Colonic mucosa (tissue), 4 donors: ENCODE results near the gene MARK1. TPM values are rescaled to one million over a fixed set of nuclear protein-coding genes. Genes with fewer than 3 reads are reported as not detected.

Experiments
- DNase-seq: peaks from one replicate; pipeline ENCODE4 v3.0.0-alpha.2; 2020
- H3K27ac ChIP-seq: fragments of 200-600 bp; one replicate; pipeline ENCODE4 v1.8.0; 2021
- H3K27me3 ChIP-seq: fragments of 200-600 bp; one replicate; pipeline ENCODE4 v1.8.0; 2021
- H3K36me3 ChIP-seq: fragments of 200-600 bp; one replicate; pipeline ENCODE4 v1.8.0; 2021
- H3K4me1 ChIP-seq: fragments of 200-600 bp; one replicate; pipeline ENCODE4 v1.8.0; 2021; ENCODE audit warnings: mild to moderate bottlenecking
- H3K4me3 ChIP-seq: fragments of 200-600 bp; one replicate; pipeline ENCODE4 v1.8.0; 2021
- H3K9ac ChIP-seq, 2 donors: one replicate each; pipeline ENCODE4 v1.7.0; 2013; ENCODE audit warnings: control low read depth in 2 of 2, low read depth in 2 of 2, low read length in 2 of 2
- H3K9me3 ChIP-seq: fragments of 200-600 bp; one replicate; pipeline ENCODE4 v1.8.0; 2021
- CTCF ChIP-seq: fragments of 200-600 bp; IDR thresholded peaks from one replicate; pipeline ENCODE4 v1.8.0; 2022; ENCODE audit warnings: antibody characterized with exemption, mild to moderate bottlenecking
- intact Hi-C: fragments of 100-400 bp; cut with DNase I; formaldehyde crosslinking; loops from one replicate; pipeline ENCODE4 v1.14.1; 2022
- total RNA-seq, 2 donors: library from RNA; stranded (reverse); fragmentation: NEBNext Ultra II Directional in 1 of 2; extraction: Animal tissue kit (Norgen Biotek cat#: 25700) in 1 of 2; gene quantifications; one replicate each; pipeline ENCODE4 v1.2.1, GENCODE V29; 2021
- donor health status: healthy.
- donor health status: DM: no; HTN: no; CAD: no.
- donor health status: DM: no; HTN: no; CAD: no.

The MARK1 gene
- total RNA-seq, 2 donors from 2014 or later = 1.8 to 3.3 TPM

DNA sequence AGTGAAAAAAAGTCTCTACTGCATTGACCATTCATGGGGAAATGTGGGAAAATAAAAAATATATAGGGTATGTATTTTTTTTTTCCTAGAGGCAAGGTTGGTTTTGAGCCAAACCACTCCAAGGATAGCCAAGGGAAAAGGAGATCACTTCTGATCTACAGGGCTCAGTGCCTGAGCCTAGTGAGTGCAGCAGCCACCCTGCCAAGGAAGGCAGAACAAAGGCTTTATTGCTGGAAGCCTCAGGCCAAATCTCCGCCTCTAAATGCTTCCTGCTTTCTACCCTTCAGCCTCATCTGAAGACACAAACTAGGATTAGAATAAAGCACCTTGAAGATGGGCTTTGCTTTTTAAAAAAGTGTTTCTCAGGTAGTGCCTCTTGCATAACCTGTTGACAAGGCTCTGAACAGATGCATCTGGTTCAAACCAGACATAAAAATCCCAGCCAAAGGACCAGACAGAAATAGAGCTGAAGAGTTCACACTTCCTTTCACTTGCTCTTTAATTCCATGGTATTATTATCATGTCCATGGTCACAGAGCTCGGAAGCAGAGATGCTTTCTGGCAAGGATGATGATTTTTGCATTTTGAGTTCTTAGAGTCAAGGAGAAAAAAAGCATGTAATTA, 172.7 kb downstream of the MARK1 start:
- intact Hi-C loops = no loop called here
- H3K27me3 ChIP-seq = no peaks in the 10 kb centered on the region
- no peak overlapping the region for H3K4me3 ChIP-seq
- H3K9ac ChIP-seq = no peak overlapping the region
- no peaks in the 10 kb centered on the region for H3K9me3 ChIP-seq
- no peaks in the 10 kb centered on the region for H3K4me1 ChIP-seq
- DNase-seq = no peak
- H3K27ac ChIP-seq = no peak overlapping the region
- H3K36me3 ChIP-seq = no peaks in the 10 kb centered on the region
- TF ChIP-seq CTCF = no peak

GRCh38 chr1:220701974-220702373, 174.0 kb downstream of the MARK1 start:
- Histone ChIP-seq H3K27ac (no peak overlapping the region), H3K36me3 (no peaks in the 10 kb centered on the region), H3K4me3 (no peak overlapping the region), H3K9me3 (no peaks in the 10 kb centered on the region), H3K27me3 (no peaks in the 10 kb centered on the region), H3K9ac (no peak overlapping the region), H3K4me1 (no peaks in the 10 kb centered on the region)
- no peak for DNase-seq
- no peak for TF ChIP-seq CTCF
- intact Hi-C loops = no loop called here

DNA sequence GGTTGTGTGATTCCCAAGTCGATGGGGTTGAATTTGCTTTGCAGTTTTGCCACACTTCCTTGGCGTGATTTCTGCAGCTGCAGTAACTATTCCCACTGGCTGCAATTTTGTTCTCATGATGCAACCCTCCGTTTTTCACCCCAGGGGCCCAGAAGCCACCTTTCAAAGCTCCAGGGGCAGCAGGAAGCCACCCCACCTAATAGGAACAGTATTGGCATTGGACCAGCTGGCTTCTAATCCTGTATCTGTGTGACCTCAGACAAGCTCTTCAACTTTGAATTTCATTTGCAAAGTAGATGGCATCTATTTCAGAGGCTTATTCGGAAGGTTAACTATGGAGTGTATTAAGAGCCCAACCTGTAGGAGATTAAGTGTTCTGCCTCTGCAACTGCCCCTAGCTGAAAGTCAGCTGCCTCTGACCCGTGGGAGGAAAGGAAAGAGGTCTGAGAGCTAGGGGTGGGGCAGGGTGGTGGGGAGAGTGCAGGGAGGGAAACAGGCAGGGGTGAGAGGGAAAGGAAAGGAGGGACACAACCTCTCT, 174.9 kb downstream of the MARK1 start:
- H3K27ac ChIP-seq = no peak overlapping the region
- no peaks in the 10 kb centered on the region for H3K27me3 ChIP-seq
- H3K4me1 ChIP-seq = no peaks in the 10 kb centered on the region
- H3K4me3 ChIP-seq = no peak overlapping the region
- no peak for DNase-seq
- no peak overlapping the region for H3K9ac ChIP-seq
- no peaks in the 10 kb centered on the region for H3K36me3 ChIP-seq
- H3K9me3 ChIP-seq = no peaks in the 10 kb centered on the region
- intact Hi-C loops = no loop called here
- no peak for TF ChIP-seq CTCF

GRCh38 chr1:220703305-220703704, 175.4 kb downstream of the MARK1 start:
- no peak overlapping the region for H3K9ac ChIP-seq
- no peaks in the 10 kb centered on the region for H3K9me3 ChIP-seq
- intact Hi-C loops = no loop called here
- no peak for TF ChIP-seq CTCF
- H3K27ac ChIP-seq = no peak overlapping the region
- DNase-seq = no peak
- H3K36me3 ChIP-seq = no peaks in the 10 kb centered on the region
- no peaks in the 10 kb centered on the region for H3K4me1 ChIP-seq
- no peaks in the 10 kb centered on the region for H3K27me3 ChIP-seq
- H3K4me3 ChIP-seq = no peak overlapping the region

DNA sequence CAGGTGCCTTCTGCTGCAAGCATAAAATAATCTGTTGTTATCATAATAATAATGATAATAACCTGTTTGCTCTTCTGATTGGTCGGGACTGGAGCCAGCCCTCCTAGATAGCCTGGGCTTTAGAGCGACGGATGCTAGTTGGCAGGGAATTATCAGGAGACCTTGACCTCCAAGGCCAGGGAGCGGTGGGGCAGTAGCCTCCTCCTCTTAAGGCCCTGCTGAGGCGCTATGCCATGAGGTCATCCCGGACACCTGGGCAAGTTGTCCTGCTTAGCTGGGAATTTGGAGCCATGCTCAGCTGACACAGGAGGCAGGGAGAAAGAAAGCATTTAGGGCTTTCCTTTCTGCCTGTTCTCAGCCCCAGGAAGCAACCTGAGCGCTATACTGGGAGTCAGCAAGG, 177.8 kb downstream of the MARK1 start:
- intact Hi-C loops = no loop called here
- Histone ChIP-seq H3K27ac (no peak overlapping the region), H3K4me3 (no peak overlapping the region), H3K4me1 (no peaks in the 10 kb centered on the region), H3K36me3 (no peaks in the 10 kb centered on the region), H3K27me3 (no peaks in the 10 kb centered on the region), H3K9ac (no peak overlapping the region), H3K9me3 (no peaks in the 10 kb centered on the region)
- DNase-seq = no peak
- TF ChIP-seq CTCF = no peak
